Measurements from ENCODE around the gene TEAD4.

GRCh38 chr12:2912216-2912575 is 47.0 kb upstream of the TEAD4 start:
- TF ChIP-seq POLR2AphosphoS5 (IDR thresholded peaks at IDR 0.05; ENCODE audit: low read depth) (no peak), EZH2 (IDR thresholded peaks at IDR 0.05; ENCODE audit: low read depth, unreplicated experiment) (no peak), CTCF (conservative IDR thresholded peaks at IDR 0.05; ENCODE audit: low read depth in 2 of 2) (no peak), EZH2phosphoT487 (IDR thresholded peaks at IDR 0.05; ENCODE audit: unreplicated experiment) (no peak), ZNF331 (CRISPR knock-in tag; IDR thresholded peaks at IDR 0.05; ENCODE audit: low read depth) (no peak), JUNB (IDR thresholded peaks at IDR 0.05; ENCODE audit: unreplicated experiment) (no peak), CREB1 (CRISPR knock-in tag; IDR thresholded peaks at IDR 0.05; ENCODE audit: low read depth) (no peak), REST (IDR thresholded peaks at IDR 0.05; ENCODE audit: unreplicated experiment) (no peak), ZNF114 (CRISPR knock-in tag; IDR thresholded peaks at IDR 0.05) (no peak), NANOG (IDR thresholded peaks at IDR 0.05; ENCODE audit: borderline replicate concordance) (no peak)
- TF ChIP-seq, protein P1, sequence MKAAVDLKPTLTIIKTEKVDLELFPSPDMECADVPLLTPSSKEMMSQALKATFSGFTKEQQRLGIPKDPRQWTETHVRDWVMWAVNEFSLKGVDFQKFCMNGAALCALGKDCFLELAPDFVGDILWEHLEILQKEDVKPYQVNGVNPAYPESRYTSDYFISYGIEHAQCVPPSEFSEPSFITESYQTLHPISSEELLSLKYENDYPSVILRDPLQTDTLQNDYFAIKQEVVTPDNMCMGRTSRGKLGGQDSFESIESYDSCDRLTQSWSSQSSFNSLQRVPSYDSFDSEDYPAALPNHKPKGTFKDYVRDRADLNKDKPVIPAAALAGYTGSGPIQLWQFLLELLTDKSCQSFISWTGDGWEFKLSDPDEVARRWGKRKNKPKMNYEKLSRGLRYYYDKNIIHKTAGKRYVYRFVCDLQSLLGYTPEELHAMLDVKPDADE (IDR thresholded peaks at IDR 0.05) = no peak
- TF ChIP-seq, protein P2, sequence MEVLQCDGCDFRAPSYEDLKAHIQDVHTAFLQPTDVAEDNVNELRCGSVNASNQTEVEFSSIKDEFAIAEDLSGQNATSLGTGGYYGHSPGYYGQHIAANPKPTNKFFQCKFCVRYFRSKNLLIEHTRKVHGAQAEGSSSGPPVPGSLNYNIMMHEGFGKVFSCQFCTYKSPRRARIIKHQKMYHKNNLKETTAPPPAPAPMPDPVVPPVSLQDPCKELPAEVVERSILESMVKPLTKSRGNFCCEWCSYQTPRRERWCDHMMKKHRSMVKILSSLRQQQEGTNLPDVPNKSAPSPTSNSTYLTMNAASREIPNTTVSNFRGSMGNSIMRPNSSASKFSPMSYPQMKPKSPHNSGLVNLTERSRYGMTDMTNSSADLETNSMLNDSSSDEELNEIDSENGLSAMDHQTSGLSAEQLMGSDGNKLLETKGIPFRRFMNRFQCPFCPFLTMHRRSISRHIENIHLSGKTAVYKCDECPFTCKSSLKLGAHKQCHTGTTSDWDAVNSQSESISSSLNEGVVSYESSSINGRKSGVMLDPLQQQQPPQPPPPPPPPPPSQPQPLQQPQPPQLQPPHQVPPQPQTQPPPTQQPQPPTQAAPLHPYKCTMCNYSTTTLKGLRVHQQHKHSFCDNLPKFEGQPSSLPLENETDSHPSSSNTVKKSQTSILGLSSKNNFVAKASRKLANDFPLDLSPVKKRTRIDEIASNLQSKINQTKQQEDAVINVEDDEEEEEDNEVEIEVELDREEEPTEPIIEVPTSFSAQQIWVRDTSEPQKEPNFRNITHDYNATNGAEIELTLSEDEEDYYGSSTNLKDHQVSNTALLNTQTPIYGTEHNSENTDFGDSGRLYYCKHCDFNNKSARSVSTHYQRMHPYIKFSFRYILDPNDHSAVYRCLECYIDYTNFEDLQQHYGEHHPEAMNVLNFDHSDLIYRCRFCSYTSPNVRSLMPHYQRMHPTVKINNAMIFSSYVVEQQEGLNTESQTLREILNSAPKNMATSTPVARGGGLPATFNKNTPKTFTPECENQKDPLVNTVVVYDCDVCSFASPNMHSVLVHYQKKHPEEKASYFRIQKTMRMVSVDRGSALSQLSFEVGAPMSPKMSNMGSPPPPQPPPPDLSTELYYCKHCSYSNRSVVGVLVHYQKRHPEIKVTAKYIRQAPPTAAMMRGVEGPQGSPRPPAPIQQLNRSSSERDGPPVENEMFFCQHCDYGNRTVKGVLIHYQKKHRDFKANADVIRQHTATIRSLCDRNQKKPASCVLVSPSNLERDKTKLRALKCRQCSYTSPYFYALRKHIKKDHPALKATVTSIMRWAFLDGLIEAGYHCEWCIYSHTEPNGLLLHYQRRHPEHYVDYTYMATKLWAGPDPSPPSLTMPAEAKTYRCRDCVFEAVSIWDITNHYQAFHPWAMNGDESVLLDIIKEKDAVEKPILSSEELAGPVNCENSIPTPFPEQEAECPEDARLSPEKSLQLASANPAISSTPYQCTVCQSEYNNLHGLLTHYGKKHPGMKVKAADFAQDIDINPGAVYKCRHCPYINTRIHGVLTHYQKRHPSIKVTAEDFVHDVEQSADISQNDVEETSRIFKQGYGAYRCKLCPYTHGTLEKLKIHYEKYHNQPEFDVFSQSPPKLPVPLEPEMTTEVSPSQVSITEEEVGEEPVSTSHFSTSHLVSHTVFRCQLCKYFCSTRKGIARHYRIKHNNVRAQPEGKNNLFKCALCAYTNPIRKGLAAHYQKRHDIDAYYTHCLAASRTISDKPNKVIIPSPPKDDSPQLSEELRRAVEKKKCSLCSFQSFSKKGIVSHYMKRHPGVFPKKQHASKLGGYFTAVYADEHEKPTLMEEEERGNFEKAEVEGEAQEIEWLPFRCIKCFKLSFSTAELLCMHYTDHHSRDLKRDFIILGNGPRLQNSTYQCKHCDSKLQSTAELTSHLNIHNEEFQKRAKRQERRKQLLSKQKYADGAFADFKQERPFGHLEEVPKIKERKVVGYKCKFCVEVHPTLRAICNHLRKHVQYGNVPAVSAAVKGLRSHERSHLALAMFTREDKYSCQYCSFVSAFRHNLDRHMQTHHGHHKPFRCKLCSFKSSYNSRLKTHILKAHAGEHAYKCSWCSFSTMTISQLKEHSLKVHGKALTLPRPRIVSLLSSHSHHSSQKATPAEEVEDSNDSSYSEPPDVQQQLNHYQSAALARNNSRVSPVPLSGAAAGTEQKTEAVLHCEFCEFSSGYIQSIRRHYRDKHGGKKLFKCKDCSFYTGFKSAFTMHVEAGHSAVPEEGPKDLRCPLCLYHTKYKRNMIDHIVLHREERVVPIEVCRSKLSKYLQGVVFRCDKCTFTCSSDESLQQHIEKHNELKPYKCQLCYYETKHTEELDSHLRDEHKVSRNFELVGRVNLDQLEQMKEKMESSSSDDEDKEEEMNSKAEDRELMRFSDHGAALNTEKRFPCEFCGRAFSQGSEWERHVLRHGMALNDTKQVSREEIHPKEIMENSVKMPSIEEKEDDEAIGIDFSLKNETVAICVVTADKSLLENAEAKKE (CRISPR knock-in tag; IDR thresholded peaks at IDR 0.05) = no peak
